ENCODE data around the gene KCNQ1. TPM values are rescaled to one million over a fixed set of nuclear protein-coding genes. Genes with fewer than 3 reads are reported as not detected.

The KCNQ1 gene
- total RNA-seq, 1 donor from 2014 or later: 2.7 TPM

DNA sequence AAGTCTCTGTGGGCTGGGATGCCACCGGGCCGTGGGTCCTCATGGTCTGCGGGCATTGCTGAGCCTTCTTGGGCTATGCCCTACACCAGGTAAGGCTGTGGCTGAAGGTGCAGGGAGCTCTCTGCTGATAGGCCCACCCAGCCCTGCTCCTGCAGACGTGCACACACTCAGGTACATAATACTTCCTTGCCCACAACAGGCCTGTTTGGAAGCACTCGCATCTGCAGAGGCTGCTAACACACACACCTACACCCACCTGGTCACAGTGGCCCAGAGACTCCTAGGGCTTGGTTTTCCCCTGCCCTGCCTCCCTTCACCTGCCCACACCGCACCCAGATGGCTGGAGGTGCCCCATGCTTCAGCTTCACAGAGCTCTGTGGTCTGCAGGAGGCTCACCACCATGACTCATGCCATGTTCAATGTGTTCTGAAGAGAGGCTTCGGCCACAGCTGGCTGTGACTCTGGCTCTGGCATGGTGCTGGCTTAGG lies 327.8 kb downstream of the KCNQ1 start:
- Histone ChIP-seq H3K9me3 (no peaks in the 10 kb centered on the region), H3K27me3 (no peaks in the 10 kb centered on the region), H3K4me3 (no peak overlapping the region), H3K4me1 (peaks cover 10% of the 10 kb centered on the region), H3K27ac (no peak overlapping the region), H3K36me3 (no peaks in the 10 kb centered on the region)
- DNase-seq (ENCODE audit: extremely low spot score in 2 of 2): peak in 1 of 2 donors; percentile 82
- intact Hi-C loops (cut with DNase I): no loop called here
- TF ChIP-seq, protein P1, sequence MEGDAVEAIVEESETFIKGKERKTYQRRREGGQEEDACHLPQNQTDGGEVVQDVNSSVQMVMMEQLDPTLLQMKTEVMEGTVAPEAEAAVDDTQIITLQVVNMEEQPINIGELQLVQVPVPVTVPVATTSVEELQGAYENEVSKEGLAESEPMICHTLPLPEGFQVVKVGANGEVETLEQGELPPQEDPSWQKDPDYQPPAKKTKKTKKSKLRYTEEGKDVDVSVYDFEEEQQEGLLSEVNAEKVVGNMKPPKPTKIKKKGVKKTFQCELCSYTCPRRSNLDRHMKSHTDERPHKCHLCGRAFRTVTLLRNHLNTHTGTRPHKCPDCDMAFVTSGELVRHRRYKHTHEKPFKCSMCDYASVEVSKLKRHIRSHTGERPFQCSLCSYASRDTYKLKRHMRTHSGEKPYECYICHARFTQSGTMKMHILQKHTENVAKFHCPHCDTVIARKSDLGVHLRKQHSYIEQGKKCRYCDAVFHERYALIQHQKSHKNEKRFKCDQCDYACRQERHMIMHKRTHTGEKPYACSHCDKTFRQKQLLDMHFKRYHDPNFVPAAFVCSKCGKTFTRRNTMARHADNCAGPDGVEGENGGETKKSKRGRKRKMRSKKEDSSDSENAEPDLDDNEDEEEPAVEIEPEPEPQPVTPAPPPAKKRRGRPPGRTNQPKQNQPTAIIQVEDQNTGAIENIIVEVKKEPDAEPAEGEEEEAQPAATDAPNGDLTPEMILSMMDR (IDR thresholded peaks at IDR 0.05): no peak
- TF ChIP-seq POLR2AphosphoS5 (IDR thresholded peaks at IDR 0.05; ENCODE audit: insufficient read depth in 1 of 2, low read depth in 1 of 2) (no peak), POLR2A (IDR thresholded peaks at IDR 0.05) (no peak)

DNA sequence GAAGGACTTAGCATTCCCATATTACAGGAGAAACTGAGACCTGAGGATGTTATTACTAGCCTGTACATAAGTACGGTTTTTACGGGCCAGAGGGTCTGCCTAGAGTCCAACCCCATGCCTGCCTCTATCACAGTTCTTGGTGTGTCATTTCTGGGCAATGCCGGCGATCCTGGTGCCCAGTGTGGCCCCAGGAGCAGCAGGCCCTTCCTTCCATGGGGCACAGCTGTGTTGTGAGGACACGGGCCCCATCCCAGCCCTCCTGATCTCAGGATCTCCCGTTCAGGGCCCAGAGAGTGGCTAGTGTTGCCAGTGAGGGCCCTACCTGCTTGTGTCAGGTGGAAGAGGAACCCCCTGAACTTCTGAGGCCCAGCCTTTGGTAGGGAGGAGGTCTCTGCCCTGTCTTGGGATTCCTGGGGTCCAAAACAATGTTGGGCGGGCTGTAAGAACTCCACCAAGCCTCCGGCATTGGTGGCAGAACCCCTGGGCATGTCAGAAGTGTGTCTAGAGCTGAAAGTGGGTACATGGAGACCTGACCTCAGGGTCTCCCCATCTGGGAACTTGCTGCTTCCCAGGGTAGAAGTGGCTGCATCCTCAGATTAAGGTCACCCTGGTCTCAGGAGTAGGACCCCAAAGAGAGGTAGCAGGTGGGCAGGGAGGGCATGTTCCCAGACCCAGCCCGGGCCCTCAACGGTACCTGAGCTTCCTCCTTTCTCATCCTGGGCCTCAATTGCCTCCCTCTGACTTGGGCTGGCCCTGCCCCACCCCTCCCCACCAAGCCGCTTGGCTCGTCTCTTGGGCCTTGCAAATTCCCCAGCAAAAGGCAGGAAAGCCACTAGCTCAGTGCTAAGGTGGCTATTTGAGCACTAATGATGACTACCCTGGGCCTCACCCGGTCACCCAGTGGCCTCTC lies 329.6 kb downstream of the KCNQ1 start:
- peaks cover 28% of the 10 kb centered on the region for H3K4me1 ChIP-seq
- H3K9me3 ChIP-seq: no peaks in the 10 kb centered on the region
- DNase-seq (ENCODE audit: extremely low spot score in 2 of 2): peak; percentile 32 to 95
- no peaks in the 10 kb centered on the region for H3K36me3 ChIP-seq
- intact Hi-C loops (cut with DNase I): no loop called here
- H3K27ac ChIP-seq: no peak overlapping the region
- H3K4me3 ChIP-seq: no peak overlapping the region
- no peak for TF ChIP-seq POLR2AphosphoS5 (IDR thresholded peaks at IDR 0.05; ENCODE audit: insufficient read depth in 1 of 2, low read depth in 1 of 2)
- TF ChIP-seq, protein P1 (IDR thresholded peaks at IDR 0.05): no peak
- TF ChIP-seq POLR2A (IDR thresholded peaks at IDR 0.05): no peak
- H3K27me3 ChIP-seq: no peaks in the 10 kb centered on the region

DNA sequence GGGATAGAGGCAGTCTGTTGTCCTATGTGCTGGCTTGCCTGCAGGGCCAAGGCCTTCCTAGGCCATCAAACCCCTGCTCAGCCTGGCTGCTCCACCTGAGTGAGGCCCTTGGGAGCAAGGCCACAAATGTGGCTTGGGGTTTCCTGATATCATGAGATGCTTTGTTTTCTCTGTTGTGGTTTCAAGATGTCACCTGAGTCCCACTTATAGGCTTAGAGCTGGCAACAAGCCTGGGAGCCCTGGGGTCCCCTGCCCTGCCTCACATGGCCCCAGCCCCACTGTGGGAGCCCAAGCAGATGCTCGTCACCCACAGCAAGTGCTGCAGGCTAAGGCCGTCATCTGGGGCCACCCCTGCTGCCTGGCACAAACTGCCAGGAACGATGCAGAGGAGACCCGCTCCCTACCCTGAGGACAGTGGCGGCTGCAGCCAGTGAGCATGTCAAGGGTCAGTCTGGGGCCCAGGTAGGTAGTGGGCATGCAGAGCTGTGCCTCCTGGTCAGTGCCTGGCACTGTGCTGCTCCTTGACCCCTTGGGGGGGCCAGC lies 330.3 kb downstream of the KCNQ1 start:
- Histone ChIP-seq H3K36me3 (no peaks in the 10 kb centered on the region), H3K27me3 (no peaks in the 10 kb centered on the region), H3K4me1 (peaks cover 36% of the 10 kb centered on the region), H3K9me3 (no peaks in the 10 kb centered on the region), H3K4me3 (no peak overlapping the region), H3K27ac (no peak overlapping the region)
- TF ChIP-seq, protein P1 (IDR thresholded peaks at IDR 0.05): no peak
- TF ChIP-seq POLR2A (IDR thresholded peaks at IDR 0.05) (no peak), POLR2AphosphoS5 (IDR thresholded peaks at IDR 0.05; ENCODE audit: insufficient read depth in 1 of 2, low read depth in 1 of 2) (no peak)
- peak in 1 of 2 donors; percentile 83 for DNase-seq (ENCODE audit: extremely low spot score in 2 of 2)
- intact Hi-C loops (cut with DNase I): no loop called here

DNA sequence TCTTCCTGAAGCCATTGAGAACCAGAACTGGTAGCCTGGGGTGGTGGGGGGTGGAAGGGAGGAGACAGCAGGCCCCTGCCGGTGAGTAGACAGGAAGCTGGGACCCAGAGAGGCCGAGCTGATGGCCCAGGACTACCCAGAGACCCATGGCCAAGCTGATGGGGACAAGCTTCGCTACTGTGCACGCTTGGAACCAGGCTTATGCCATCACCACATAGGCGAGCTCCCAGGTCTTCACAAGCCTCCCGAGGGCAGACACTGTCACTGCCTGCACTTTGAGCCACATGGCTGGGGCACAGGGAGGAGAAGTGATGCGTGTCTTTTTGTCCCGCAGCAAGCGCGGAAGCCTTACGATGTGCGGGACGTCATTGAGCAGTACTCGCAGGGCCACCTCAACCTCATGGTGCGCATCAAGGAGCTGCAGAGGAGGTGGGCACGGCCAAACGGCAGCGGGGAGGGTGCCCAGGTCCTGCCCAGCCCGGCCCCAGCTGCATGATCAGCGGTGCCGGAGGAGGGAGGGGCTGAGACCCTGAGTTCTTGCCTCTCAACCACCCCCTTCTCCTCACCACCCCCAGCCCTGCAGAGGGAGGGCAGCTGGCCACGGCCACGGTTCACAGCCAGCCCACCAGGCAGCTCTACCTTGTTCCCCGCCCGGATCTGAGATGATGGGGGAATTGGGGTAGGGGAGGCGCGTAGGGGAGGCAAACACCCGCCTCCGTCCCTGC lies 331.0 kb downstream of the KCNQ1 start:
- Histone ChIP-seq H3K36me3 (no peaks in the 10 kb centered on the region), H3K4me3 (no peak overlapping the region), H3K27ac (no peak overlapping the region), H3K9me3 (no peaks in the 10 kb centered on the region), H3K4me1 (peaks cover 39% of the 10 kb centered on the region), H3K27me3 (no peaks in the 10 kb centered on the region)
- TF ChIP-seq POLR2AphosphoS5 (IDR thresholded peaks at IDR 0.05; ENCODE audit: insufficient read depth in 1 of 2, low read depth in 1 of 2) (no peak), POLR2A (IDR thresholded peaks at IDR 0.05) (no peak)
- TF ChIP-seq, protein P1 (IDR thresholded peaks at IDR 0.05): no peak
- intact Hi-C loops (cut with DNase I): no loop called here
- peak; percentile 79 to 94 for DNase-seq (ENCODE audit: extremely low spot score in 2 of 2)
